GM19035 (cell line): ENCODE data around the gene APBA1.
"Not testable (repeated sequence)": the region's sequence is repeated elsewhere in the genome, so short reads cannot be mapped to it uniquely, and the experiment has no call there.

Experiments used
- ATAC-seq: cut with Tn5 transposase; IDR thresholded peaks from one replicate; pipeline ENCODE4 v1.9.1; 2021; ENCODE audit not compliant: unreplicated experiment

The APBA1 gene

DNA sequence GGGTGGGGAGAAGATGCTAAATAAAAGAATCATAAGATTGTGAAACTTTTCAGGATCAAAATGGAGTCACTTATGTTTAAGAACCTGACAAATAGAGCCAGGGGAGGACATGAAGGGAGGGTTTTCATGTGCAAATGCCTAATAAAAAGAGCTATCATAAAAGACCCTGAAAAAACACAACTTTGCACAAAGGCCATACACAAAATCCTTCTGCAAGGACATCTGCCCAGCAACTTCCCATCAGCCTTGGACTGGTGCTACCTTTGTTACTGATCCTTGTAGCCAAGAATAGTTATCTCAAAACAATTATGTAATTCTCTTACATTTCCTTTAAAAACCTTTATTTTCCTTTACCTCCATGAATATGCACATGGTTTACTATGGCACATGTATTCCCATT lies 63.0 kb downstream of the APBA1 start:
- ATAC-seq = no peak

- ATAC-seq = no peak
Measured at GRCh38 chr9:69606089-69606488, 66.1 kb downstream of the APBA1 start.

- ATAC-seq = no peak
Measured at GRCh38 chr9:69605406-69605805, 66.8 kb downstream of the APBA1 start.

DNA sequence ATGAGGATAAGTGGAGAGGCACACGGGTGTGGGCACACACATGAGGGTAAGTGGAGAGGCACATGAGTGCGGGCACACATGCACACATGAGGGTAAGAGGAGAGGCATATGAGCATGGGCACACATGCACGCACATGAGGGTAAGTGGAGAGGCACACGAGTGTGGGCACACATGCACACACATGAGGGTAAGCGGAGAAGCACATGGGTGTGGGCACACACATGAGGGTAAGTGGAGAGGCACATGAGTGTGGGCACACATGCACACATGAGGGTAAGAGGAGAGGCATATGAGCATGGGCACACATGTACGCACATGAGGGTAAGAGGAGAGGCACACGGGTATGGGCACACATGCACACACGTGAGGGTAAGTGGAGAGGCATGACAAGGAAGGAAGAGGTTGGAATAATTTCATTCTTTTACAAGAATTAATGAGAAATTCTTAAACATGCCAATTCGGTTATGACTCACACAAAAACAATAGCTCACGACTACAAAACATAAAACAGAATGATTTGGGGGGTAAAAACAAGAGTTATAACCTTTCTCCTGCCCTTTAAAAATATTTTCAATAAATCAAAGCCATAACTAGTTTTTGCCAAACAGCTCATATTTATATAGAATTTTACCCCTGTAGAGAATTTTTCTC lies 67.5 kb downstream of the APBA1 start:
- ATAC-seq = no peak

DNA sequence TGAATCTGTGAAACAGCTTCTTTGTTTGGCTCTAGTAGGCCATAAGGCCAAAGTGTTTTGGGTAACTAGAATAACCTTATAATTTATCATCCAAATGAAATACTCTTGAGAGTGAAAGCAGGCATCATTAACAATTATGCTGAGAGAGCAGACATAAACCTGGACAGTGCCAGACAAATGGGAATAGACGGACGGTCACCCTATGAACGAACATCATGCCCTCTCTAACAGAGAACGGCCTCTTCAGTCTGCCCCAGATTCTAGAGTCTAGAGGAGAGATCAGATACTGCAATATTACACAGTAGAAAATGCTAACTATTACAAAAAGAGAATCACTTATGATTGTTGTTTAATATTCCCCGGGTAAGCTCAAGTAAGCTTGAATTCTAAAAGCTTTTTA lies 68.5 kb downstream of the APBA1 start:
- ATAC-seq = no peak

GRCh38 chr9:69602773-69603172 lies 69.4 kb downstream of the APBA1 start:
- no peak for ATAC-seq

DNA sequence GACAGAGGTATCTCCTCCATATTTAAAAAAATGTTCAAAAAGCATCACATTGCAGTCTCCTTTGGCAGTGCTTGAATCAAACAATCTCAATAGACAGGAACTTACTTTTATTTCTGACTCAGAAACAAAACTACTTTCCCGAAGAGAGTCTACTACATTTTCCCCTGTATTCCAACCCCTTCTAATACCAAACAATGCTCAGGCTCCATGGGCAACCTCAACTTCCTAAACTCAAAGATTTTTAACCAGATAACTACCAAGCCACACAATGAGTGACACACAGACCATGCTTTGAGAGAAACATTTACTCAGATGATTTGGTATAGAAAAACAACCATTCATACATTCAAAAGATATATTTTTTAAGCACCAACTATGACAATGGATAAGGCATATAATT lies 70.5 kb downstream of the APBA1 start:
- ATAC-seq = no peak

- no peak for ATAC-seq
Measured at GRCh38 chr9:69600314-69601047, 71.7 kb downstream of the APBA1 start.

GRCh38 chr9:69599232-69599971 lies 72.8 kb downstream of the APBA1 start:
- ATAC-seq = no peak

GRCh38 chr9:69596906-69597305 lies 75.3 kb downstream of the APBA1 start:
- not testable (repeated sequence) for ATAC-seq

- ATAC-seq = no peak
Measured at GRCh38 chr9:69594180-69594579, 78.0 kb downstream of the APBA1 start.

DNA sequence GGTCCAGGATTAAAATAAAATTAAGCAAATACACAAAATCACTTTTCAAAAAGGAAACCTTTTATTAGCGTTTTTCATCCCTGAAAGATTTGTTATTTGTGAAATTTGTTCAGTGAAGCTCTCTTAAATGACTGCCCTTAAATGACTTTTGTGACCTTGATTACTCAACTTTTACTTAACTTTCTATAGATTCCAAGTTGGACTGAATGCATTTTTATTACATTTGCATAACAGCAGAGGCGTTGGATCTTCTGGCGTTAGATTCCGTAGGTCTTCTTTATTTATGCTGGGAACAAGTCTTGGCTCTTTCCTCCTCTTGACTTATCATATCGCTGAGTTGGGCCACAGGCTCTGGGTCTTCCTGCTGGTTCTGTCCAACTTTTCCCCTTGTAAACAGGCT lies 78.4 kb downstream of the APBA1 start:
- no peak for ATAC-seq

DNA sequence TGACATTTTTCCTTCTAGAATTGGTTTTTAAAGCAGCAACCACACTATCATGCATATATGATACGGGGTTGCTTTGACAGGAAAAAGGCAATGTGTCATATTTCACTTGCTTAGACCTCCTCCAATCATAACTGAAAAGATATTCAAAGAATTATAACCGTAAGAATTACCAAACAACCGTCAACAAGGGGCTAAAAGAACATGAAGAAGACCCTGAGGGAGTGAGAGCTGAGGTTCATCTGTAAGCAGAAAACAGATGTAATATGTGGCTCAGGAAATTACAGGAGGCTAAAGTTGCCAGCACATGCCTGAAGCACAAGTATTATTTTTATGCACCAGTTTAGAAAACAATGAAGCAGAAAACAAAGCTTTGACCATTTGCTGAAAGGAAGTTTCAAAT lies 78.9 kb downstream of the APBA1 start:
- no peak for ATAC-seq

DNA sequence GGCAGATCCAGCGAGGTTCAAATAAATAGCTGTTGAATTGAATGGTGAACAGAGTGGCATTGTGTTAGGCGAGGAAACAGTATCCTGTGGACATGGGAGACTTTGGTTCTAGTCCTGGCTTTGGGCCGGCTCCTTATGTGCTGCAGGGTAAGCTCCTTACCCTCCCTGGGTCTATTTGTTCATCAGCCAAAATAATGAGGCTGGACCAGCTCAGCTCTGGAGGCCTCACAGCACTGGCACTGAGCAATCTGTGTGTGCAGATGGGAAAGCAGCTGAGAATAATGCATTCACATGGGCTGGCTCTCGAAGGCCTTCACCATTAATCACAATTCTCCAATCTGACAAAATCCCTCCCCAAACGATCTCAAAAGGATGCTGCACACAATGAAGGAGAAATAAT lies 81.9 kb downstream of the APBA1 start:
- no peak for ATAC-seq

DNA sequence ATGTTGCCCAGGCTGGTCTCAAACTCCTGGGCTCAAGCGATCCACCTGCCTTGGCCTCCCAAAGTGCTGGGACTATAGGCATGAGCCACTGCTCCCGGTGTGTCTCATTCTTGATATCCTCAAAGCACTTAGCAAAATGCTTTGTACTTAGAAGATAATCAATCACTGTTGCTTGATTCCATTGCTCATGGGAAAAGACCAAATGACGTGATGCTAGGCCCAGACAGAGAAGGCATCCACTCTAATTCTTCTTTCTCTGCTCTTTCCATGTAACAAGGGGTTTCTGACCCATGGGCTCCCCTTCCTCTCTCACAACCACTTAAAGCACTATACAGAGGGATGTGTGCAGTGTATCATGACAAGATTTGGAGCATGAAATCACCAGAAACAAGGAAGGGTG lies 83.0 kb downstream of the APBA1 start:
- no peak for ATAC-seq

DNA sequence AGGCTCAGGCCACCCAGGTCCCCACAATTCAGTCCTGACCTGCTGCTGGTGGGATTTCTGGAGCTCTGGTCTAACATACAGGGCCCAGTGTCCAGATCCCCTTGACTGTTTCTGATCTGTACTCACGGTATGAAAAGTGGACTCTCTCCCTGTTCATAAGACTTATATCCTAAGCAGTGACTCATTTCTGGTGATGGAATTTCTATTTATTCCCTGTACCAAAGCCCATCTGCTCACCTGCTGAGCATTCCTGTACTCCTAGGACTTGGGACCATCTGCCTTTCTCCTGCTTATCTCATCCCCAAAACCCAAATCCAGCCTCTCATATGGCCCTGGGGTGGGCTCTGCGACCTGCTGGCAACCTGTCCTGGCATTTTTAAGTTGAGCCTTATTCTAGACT lies 86.6 kb downstream of the APBA1 start:
- no peak for ATAC-seq

- no peak for ATAC-seq
Measured at GRCh38 chr9:69584759-69585158, 87.4 kb downstream of the APBA1 start.

GRCh38 chr9:69583645-69584234 lies 88.4 kb downstream of the APBA1 start:
- ATAC-seq = no peak

- no peak for ATAC-seq
Measured at GRCh38 chr9:69582544-69583297, 89.5 kb downstream of the APBA1 start.

DNA sequence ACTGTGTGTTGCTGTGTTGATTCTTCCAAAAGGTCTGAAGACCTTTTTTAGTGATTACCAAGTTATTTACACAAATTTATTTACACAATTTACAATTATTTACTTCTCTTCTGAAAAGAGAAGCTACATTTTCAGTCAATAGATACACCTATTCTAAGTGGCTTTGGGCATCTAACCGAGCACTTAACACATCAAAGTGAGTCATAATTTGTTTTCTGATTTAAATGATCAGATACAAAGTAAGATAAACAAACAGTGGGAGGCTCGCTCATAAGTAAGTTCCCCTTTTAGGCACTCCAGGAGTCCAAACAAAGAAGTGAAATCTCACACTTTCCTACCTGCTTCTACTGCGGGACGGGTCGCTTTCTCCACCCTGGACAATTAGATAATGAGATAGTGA lies 90.2 kb downstream of the APBA1 start:
- no peak for ATAC-seq

DNA sequence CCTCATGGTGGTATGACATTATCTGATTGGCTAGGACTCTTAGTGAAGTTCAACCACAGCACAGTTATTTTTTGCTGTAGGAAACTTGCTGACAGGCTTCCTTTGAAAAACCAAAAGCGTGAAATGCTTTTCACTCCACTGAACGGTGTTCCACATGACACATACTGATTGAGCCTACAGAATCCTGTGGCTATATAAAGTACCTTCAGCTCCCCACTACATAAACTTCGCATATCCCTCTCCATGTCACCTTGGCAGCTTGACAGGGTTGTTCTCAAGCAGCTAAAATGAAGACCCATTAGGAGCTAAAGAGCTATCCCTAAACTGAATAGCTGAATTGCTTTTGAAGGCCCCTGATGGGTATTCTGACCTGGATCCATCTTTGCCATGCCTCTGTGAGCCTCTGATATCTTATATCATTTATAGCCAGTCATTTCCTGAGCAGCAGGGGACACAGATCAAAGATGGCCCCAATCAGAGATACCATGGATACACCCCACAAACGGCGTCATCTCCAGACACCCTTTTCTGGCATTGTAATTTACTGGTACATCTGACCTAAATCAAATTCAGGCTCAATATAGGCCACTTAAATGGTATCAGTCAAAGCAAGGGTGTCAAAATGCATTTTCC lies 91.5 kb downstream of the APBA1 start:
- no peak for ATAC-seq
